Hematopoietic multipotent progenitor cell treated with erythropoietin and hydrocortisone succinate and interleukin-3 and kit ligand, for 15 days (in vitro differentiated cells): ENCODE measurements around the gene CHIT1.

Experiments
- DNase-seq: peaks from one replicate; pipeline ENCODE4 v3.0.0-alpha.2; 2015; ENCODE audit warnings: low spot score

Gene CHIT1

DNA sequence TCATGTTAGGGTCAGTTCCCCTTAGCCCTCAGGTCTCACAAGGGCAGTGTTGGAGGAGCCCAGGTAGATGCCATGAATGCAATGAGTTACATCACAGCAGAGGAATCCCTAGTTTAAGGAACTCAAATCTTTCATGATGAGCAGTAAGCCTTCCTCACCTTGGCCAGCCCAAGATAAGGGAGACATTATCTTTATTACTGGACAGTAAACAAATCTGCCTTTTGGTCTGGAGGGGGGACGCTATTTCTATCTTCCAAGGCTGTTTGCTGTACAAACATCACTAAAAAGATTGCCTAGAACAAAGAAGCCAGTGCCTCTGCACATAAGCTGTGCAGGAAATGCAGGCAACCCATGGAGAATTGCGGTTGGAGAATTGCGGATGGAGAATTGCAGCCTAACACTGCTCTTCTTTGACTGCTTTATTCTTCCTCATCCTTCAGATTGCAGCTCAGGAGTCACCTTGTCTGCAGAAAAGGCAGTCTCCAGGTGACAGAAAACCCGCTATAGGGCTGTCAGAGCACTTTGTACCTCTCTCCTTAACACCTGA is 40.7 kb downstream of the CHIT1 start:
- DNase-seq: no peak

DNA sequence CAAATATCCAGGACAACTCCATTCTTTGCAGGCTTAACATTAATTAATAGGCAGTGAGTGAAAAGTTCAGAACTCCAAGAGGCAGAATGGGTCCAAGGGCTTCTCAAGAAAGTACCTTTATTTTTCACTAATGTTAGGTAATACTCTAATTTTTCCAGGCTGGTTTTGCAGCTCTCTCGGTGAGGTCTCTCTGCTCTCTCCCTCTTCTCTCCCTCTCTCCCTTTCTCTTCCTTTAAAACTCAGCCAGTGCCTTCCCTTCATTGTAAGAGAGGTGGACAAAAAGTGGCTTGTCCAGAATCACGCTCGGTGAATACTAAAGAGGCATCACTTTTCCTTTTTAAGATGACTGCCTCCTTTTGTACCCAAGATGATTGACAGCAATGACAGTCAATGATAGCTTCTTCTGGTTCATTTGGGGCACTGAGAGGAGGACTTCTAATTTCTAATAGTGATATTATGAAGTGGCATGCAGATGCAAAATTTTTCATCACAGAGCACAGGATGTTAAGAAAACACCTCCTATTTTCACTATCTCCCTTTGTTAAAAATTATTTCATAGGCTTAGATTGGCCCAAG is 41.7 kb downstream of the CHIT1 start:
- DNase-seq: no peak

GRCh38 chr1:203187304-203187685 is 42.2 kb downstream of the CHIT1 start:
- DNase-seq: no peak

DNA sequence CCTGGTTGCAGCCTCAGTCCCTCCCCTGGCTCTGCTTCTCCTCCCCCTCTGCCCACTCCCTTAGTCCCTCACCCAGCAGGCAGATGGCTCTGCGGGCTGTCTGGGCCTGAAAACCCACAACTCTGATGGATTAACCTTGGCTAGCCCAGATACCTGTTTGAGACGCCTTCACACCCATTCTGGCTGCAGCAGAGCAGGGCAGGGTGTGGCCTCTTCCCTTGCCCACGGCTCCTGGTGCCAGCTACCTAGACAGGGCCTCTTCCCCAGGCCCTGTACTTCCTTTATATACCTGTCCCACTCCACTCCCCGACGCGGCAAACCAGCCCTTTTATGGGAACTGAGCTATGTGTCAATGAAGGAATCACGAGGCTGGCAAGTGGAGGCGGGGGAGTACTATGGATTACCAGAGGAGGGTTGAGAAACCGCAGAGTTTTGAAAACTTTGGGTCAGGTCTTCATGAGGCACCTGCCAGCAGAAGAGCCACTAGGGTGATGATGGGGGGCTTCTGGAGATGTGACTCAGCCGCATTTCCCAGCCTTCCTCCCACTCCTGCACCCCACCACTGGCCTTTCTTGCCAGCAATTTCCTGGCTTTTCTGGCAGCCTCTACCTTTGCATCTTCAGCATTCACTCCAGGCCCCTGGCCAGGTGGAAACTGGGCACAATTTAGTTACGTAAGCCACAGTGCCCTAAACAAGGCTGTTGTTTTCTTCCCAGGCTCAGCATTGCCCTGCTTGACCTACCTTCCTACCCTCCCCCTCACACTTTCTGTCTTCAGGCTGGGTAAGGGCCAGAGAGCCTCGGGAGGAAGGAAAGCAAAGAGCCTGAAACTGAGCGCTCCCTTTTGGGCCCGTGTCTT is 42.8 kb downstream of the CHIT1 start, which contains the start of gene CHI3L1:
Gene CHI3L1, minus strand, starts transcription at position 259 of the 858 bp plus-strand sequence. Its CDS starts 81 bp downstream, at position 178.
- DNase-seq: no peak

DNA sequence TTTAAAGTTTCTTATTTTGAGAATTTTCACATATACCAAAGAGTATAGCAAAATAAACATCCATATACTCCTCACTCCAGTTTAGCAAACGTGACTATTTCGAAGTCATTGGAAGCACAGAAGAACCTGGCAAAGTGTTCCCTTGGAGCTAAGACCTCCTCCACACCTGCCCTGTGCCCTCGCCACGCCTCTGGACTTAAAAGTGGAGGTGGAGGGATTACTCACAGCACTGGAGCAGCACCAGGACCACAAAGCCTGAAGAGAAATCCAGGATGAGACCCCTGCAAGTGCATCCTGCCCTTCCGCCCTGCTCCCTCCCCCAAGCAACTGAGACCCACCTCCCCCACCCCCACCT is 43.4 kb downstream of the CHIT1 start:
- DNase-seq: no peak

GRCh38 chr1:203185585-203185984 is 43.9 kb downstream of the CHIT1 start:
- no peak for DNase-seq

GRCh38 chr1:203185061-203185461 is 44.4 kb downstream of the CHIT1 start:
- DNase-seq: no peak

DNA sequence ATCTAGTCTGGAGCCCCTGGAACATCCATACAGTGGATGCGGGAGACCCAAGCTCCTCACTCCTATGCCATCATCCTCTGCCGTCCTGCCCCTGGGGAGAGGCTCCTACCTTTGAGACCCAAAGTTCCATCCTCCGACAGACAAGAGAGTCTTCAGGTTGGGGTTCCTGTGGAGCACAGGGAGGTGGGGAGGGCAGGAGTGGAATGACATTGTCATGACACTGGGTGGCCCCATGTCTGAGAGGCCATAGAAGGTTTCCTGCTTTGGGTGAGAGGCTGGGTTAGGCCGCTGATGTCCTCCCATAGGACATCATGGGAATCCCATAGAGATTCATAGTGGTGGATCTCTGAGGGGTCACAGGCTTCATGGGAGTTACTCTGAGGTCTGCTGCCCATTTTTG is 45.0 kb downstream of the CHIT1 start:
- DNase-seq: no peak

DNA sequence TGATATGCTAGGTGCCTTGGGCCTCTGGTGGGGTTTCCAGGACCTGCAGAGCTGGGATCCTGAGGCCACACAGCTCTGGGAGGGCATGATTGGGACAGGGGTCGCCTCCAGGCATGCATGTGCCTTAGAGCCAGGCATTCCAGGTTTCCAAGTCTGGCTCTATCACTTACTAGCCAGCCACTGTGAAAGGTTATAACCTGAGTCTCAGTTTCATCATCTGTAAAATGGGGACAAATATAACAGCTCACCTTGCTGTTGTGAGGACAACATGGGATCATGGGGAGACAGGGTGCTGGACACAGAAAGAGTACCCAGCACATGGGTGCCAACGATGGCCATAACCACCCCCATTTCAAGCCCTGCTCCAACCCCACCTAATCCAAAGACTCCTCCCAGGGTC is 45.6 kb downstream of the CHIT1 start:
- DNase-seq: no peak

DNA sequence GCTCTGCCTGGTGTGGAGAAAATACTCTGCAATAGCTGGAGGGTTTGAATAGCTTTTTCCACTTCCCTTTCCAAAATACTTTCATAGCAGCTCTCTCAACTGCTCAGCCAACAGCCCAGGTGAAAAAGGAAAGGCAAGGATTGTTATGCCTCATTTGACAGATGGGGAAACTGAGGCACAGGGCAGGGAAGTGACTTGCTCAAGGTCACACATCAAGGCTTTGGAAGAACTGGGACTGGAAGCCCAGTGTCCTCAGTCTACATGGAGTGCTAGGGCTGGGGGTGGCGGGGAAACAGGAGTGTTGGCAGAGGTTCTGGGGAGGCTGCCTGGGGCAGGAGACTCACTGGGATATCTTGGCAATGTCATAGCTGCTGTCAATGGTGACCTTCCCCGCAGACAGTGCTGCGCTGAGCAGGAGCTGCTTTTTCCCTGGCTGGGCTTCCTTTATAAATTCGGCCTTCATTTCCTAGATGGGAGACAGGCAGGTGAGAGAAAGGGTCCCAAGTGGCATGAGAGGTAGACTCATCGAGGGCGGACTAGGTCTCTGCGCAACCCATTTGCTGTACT is 47.0 kb downstream of the CHIT1 start:
- no peak for DNase-seq

DNA sequence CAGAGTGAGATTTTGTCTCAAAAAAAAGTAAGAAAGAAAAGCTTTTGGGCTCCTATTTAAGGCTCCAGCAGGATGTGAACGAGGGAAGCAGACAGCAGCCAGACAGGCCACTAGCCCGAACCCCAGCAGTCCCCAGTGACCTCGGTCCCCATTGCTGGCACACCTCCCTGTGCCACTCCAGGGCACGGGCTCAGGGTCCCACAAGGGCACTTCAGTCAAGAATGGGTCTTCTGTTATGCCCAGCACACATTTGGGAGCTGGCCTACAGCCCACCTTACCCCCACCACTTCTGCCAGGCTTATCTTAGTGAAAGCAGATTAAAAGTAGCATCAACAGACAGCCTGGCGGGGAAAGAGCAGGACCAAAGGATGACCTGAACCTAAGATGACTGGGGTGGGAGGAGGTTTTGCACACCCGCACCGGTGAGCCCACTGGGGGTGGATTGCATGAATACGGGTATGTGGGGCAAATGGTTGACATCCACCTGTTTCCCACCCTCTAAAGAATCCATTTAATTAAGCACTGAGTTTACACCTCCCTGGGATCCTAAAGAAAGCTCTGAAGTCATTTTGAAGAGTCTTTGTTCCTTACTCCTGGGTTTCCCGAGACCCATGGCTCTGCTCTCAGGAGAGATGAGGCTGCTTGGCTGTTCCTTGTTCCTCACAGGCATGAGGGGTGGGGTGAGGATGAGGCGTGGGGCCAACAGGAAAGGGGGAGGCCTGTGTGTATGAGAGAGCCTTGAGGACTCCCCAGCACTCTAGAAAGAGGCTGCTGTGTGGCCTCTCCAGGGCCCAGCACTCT is 47.7 kb downstream of the CHIT1 start:
- DNase-seq: no peak

- no peak for DNase-seq
These were observed 48.7 kb downstream of the CHIT1 start for GRCh38 chr1:203180611-203181330.

DNA sequence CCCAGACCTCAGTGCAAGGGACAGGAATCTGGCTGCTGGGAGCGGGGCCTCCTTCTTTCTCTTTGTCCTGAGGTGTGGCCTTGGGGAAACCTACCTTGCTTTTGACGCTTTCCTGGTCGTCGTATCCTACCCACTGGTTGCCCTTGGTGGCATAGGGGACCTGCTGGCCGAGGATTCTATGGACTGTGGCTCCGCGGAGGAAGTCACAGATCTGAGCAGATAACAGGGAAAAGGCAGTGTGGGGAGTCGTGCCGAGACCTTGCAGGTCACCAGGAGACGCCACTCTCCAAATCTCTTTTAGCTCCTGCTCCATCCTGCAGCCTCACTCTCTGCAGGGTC is 49.8 kb downstream of the CHIT1 start:
- no peak for DNase-seq

DNA sequence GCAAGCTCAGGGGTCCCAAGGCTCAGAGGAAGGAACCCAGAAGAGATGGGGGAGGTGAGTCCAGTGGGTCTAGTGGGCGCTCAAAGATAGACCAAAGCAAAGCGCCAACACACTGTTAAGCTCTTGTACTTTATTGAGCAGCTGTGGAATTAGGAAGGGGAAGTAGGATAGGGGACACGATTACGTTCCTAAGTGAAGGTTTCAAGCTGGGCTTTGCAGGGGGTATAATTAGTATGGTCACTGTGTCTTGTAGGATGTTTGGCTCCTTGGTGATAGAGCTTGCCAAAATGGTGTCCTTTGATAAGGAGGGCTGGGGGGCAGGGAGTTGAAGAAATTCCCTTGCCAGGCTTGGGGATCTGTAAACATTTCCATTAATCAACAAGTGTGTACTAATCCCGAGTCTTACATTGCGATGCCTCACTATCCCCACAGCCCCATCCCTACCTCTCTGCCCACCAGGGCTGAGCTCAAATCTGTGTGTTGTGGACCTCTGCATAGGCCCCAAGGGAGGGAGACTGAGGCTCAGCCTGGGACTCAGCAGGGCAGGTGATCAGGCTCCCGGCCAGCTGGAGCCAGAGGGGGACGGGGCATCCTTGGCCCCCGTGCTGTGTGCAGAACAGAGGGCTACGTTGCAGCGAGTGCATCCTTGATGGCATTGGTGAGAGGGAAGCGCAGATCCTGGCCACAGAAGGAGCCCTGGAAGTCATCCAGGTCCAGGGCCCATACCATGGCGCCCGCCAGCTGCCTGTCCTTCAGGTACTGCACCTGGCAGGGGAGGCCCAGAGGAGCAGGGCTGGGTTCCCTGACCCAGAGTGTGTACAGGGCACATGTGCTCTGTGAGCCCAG is 50.4 kb downstream of the CHIT1 start:
- DNase-seq: no peak

- DNase-seq: no peak
These were observed 51.4 kb downstream of the CHIT1 start for GRCh38 chr1:203178083-203178482.

- no peak for DNase-seq
These were observed 51.9 kb downstream of the CHIT1 start for GRCh38 chr1:203177470-203178039.

GRCh38 chr1:203177036-203177405 is 52.5 kb downstream of the CHIT1 start:
- no peak for DNase-seq

GRCh38 chr1:203176273-203177035 is 53.0 kb downstream of the CHIT1 start:
- DNase-seq: no peak

- no peak for DNase-seq
These were observed 53.6 kb downstream of the CHIT1 start for GRCh38 chr1:203175827-203176241.
